GM12801 (cell line): ENCODE measurements around the gene PDE4B.

Experiments used
- CTCF ChIP-seq: IDR thresholded peaks from one replicate; pipeline ENCODE4 v1.5.1; 2011; ENCODE audit warnings: control low read depth; ENCODE audit not compliant: insufficient read length; ENCODE audit errors: extremely low read depth

The PDE4B gene

GRCh38 chr1:65942476-65942875, 149.8 kb downstream of the PDE4B start:
- TF ChIP-seq CTCF, result no peak

GRCh38 chr1:65946376-65946775, 153.7 kb downstream of the PDE4B start:
- no peak for TF ChIP-seq CTCF

- TF ChIP-seq CTCF, result no peak
Observed at GRCh38 chr1:65946960-65947359, 154.3 kb downstream of the PDE4B start.

GRCh38 chr1:65948609-65949229, 156.0 kb downstream of the PDE4B start:
- TF ChIP-seq CTCF, result no peak

- TF ChIP-seq CTCF, result no peak
Observed at GRCh38 chr1:65949230-65949626, 156.5 kb downstream of the PDE4B start.

- TF ChIP-seq CTCF, result no peak
Observed at GRCh38 chr1:65949933-65950332, 157.2 kb downstream of the PDE4B start.

GRCh38 chr1:65952696-65953095, 160.0 kb downstream of the PDE4B start:
- no peak for TF ChIP-seq CTCF

- no peak for TF ChIP-seq CTCF
Observed at GRCh38 chr1:65953170-65953569, 160.5 kb downstream of the PDE4B start.
